ENCODE results near the gene GTF3C1.

The GTF3C1 gene

GRCh38 chr16:27517664-27518063 lies 32.0 kb downstream of the GTF3C1 start:
- DNase-seq (ENCODE audit: low read depth in 2 of 2): no peak

- no peak for DNase-seq (ENCODE audit: low read depth in 2 of 2)
These were observed 33.3 kb downstream of the GTF3C1 start for GRCh38 chr16:27516365-27516764.

DNA sequence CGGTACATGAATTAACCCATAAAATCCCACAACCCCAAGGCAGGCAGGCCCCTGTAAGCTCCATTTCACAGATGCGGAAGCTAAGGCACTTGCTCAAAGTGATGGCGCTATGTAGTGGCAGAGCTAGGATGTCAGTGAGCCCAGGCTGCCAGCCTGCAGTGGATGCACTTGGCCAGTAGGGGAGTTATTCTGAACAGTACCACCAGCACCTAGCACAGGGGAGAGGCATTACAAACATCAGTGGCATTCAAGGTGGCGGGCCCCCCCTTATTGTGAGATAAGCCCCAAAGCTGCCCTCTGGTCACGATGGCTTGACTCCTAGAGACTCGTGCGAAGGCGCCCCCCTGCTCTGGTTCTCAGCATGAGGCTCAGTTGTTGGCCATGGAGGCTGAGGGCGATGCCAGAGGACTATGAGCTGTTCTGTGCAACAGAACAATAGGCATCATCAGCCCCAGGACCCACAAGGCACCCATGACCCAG lies 33.8 kb downstream of the GTF3C1 start:
- DNase-seq (ENCODE audit: low read depth in 2 of 2): peak; percentile 5 to 8

- DNase-seq (ENCODE audit: low read depth in 2 of 2): no peak
These were observed 34.9 kb downstream of the GTF3C1 start for GRCh38 chr16:27514806-27515205.

DNA sequence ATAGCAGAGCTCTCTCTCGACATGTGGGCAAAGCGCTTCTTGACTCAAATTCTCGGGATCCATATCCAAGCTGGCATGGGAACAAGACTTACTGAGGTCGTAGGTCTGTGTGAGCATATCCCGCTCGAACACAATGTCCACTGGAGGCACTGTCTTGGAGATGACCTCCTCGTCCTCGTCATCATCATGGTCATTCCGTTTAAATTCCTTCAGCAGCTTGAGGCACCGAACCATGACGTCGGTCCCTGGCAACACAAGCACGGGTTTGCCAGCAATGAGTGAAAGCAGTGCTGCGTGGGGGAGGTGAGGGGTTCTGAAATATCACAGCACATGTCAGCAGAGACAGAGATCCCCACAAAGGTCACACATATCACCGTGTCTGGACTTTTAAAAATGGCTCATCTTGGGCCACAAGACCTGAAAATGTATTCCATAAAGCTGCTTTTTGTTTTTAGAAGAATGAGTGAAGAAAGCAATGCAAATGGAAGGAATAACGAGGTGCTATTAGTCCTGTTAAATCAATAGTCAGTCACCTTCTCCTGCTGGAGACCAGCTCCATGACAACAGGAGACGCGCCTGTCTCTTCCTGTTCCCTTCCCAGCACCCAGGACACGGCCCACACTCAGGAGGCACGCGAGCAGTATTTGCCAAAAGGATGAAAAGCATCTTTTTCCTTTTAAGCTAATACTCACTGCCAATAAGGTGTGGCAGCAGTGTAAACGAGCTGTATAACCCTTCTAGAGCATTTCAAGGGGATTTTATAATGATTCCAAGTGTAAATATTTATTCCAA lies 37.9 kb downstream of the GTF3C1 start:
- no peak for DNase-seq (ENCODE audit: low read depth in 2 of 2)

GRCh38 chr16:27508476-27508875 lies 41.2 kb downstream of the GTF3C1 start:
- DNase-seq (ENCODE audit: low read depth in 2 of 2): no peak

DNA sequence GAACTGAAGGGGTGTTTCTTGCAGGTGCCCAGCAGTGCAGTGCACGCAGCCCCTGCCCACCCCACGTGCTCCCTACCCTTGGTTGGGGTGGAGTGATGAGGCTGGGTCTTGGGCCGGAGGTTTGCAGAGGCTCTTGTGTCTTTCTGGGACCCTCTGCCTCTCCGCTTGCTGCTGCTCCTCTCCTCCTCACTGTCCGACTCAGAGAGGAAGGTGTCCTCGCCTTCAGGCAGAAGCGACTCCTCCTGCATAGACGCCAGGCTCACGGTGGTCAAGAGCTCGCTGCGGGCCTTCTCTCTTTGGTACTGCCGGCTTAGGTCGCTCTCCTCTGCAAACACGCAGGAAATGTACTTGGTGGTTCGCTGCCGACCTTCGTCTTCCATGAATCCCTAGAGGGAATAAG lies 42.9 kb downstream of the GTF3C1 start:
- DNase-seq (ENCODE audit: low read depth in 2 of 2): no peak

GRCh38 chr16:27505297-27506236 lies 44.1 kb downstream of the GTF3C1 start:
- no peak for DNase-seq (ENCODE audit: low read depth in 2 of 2)

GRCh38 chr16:27503662-27504061 lies 46.1 kb downstream of the GTF3C1 start:
- DNase-seq (ENCODE audit: low read depth in 2 of 2): no peak

GRCh38 chr16:27500801-27501200 lies 48.9 kb downstream of the GTF3C1 start:
- DNase-seq (ENCODE audit: low read depth in 2 of 2): no peak

GRCh38 chr16:27499659-27500055 lies 50.1 kb downstream of the GTF3C1 start:
- DNase-seq (ENCODE audit: low read depth in 2 of 2): no peak

GRCh38 chr16:27498916-27499658 lies 50.6 kb downstream of the GTF3C1 start:
- DNase-seq (ENCODE audit: low read depth in 2 of 2): no peak

DNA sequence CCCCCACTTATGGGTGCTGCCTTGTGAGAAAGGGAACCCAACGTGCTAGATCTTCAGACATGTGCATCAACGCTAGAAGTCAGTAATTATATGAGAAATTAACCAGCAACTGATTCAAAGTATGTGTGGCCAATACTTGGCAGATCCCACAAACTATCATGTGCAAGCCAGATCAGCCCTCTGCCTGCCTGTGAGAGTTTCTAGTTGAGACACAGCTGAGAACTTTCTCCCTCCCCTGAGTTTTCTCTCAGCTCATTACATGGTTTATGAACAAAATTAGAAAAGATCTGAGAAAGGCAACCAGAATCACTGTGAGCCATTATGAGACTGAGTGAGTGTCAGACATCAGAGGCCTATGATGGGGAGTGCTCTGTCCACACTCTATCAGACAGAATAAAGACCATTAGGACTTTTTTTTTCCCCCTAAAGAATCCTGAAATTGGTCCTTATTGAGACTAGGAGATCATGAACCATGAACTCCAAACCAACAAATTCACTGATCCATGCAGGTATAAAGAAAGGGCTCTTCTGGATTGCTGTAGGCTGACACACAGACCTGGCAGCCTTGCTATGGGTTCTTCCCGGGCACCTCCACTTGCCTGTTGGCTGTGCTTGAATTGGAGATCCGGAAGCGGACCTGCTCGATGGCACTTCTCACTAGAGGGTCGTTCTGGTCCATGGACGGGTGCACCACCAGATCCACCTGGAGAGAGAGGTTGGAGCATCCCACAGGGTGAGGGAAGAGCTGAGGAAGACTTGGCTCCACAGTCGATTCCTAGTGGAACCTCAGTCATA lies 51.5 kb downstream of the GTF3C1 start:
- no peak for DNase-seq (ENCODE audit: low read depth in 2 of 2)

DNA sequence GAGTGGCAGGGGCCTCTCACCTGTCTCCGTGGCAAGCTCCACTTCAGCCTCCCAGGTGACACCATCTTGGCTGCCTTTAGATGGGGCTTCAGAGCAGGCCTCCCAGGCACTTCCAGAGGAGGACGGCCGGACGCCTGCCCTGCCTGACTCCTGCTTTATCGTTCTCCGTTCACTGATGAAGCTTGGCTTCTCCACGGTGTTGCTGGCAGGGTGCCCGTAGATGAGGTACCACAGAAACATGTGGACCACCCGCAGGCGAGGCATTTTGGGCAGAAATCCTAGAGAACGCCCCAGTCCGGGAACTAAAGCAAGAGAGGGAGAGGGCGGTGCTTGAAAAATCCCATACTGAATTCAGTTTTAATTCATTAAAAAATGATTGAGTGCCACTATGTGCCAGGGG lies 54.5 kb downstream of the GTF3C1 start:
- DNase-seq (ENCODE audit: low read depth in 2 of 2): no peak

DNA sequence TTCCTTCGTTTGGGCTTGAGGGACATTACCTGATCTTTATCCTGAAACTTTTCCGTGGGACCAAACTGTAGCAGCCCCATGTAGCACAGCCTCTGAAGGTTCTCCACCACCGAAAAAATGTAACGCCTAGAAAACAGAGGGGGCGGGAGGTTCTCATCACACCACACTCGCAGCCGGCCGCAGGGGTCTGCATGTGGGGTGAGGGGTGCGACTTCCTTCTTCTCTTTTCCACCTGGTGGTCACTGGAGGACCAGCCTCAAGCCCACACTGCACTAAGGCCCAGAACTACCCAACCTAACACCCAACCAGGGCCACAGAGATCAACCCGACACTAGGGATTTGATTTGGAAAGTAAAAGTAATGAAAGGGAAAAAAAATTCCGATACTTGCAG lies 57.1 kb downstream of the GTF3C1 start:
- no peak for DNase-seq (ENCODE audit: low read depth in 2 of 2)

- no peak for DNase-seq (ENCODE audit: low read depth in 2 of 2)
These were observed 57.7 kb downstream of the GTF3C1 start for GRCh38 chr16:27491894-27492587.

- DNase-seq (ENCODE audit: low read depth in 2 of 2): no peak
These were observed 59.8 kb downstream of the GTF3C1 start for GRCh38 chr16:27489906-27490305.

GRCh38 chr16:27489421-27489820 lies 60.3 kb downstream of the GTF3C1 start:
- no peak for DNase-seq (ENCODE audit: low read depth in 2 of 2)

DNA sequence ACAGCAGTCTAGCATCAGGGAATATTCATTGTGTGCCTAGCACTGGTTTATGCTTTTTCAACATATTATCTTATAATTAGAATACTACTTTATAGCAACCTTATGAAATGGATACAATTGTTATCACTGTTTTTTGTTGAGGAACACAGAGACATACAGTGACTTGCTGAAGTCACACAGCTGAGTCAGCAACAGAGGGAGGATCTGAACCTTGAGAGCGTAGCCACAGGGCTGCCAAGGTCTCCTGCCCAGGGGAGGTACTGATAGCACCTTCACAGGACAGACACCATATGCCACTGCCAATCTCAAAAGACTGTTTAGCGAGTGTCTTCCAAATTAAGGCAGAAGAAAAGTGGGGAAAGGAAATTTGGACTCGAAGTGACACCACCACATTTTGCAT lies 63.0 kb downstream of the GTF3C1 start:
- DNase-seq (ENCODE audit: low read depth in 2 of 2): no peak

DNA sequence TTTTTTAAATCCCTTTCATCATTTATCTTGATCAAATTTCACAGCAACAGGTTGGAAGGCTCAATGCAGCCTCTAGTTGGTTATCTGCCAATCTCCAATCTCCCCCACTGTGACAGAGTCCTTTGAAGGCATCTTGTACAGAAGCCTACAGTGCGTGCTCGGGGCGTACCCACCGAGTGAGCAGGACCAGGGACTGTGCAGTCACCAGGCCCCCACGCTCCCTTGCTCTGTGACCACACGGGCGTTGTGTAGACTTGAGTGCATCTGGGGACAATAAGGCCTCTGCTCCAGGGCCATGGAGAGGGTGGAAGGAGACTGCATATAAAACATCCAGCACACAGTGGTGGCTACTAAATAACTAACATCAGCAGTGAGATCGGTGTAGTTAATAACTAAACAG lies 63.4 kb downstream of the GTF3C1 start:
- DNase-seq (ENCODE audit: low read depth in 2 of 2): no peak

DNA sequence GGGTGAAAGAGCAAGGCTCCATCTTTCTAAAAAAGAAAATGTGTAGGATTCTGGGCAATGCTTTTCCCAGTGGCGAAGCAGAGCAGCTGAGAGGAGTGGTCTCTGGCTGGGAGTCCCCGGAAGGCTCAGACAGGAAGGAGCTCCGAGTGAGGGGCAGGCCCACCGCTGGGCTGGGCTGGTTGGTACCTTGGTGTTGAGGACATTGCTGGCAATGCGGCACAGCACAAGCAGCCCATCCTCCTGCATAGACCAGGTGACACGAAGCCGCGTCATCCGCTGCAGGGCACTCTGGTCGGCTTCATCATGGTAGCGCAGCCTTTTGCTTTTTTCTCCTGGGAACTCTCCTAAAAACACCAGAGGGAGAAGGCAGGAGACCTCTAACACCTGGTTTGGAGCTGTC lies 63.9 kb downstream of the GTF3C1 start:
- DNase-seq (ENCODE audit: low read depth in 2 of 2): no peak

All from stimulated activated CD4-positive, alpha-beta T cell treated with anti-CD3 and anti-CD28 coated beads, Interleukin-15, amount 100 ng/mL, for 48 hours (primary cell).